GM23338 (cell line): ENCODE results near the gene EED. TPM values are rescaled to one million over a fixed set of nuclear protein-coding genes. Genes with fewer than 3 reads are reported as not detected.

Experiments used
- ATAC-seq: fragments of 200-7000 bp; cut with Tn5 transposase; 3 replicates; pipeline ENCODE4 v1.9.1; 2020
- DNase-seq: peaks from one replicate; pipeline ENCODE4 v3.0.0-alpha.2; 2015; ENCODE audit warnings: low spot score
- H2AFZ ChIP-seq: fragments of 200-600 bp; sonication (generic); 2 replicates; pipeline ENCODE4 v1.8.0; 2016; ENCODE audit warnings: antibody characterized with exemption, mild to moderate bottlenecking, moderate library complexity
- H3F3A ChIP-seq: fragments of 200-600 bp; sonication (generic); replicated peaks from 2 replicates; pipeline ENCODE4 v1.8.0; 2017; ENCODE audit warnings: antibody characterized with exemption, mixed run types, low read depth
- H3K27ac ChIP-seq: fragments of 200-600 bp; sonication (generic); 2 replicates; pipeline ENCODE4 v1.6.1; 2016; ENCODE audit warnings: low read depth
- H3K27me3 ChIP-seq: fragments of 200-600 bp; sonication (generic); 2 replicates; pipeline ENCODE4 v1.8.0; 2016; ENCODE audit warnings: mild to moderate bottlenecking, mixed run types, moderate library complexity; ENCODE audit not compliant: insufficient read depth
- H3K36me3 ChIP-seq: fragments of 200-600 bp; sonication (generic); 2 replicates; pipeline ENCODE4 v1.8.0; 2016; ENCODE audit warnings: mild to moderate bottlenecking; ENCODE audit not compliant: insufficient read depth
- H3K4me1 ChIP-seq: fragments of 200-600 bp; sonication (generic); 2 replicates; pipeline ENCODE4 v1.8.0; 2016; ENCODE audit warnings: mild to moderate bottlenecking, moderate library complexity; ENCODE audit not compliant: insufficient read depth
- H3K4me2 ChIP-seq: fragments of 200-600 bp; sonication (generic); 2 replicates; pipeline ENCODE4 v1.7.1; 2017; ENCODE audit warnings: mixed run types
- H3K4me3 ChIP-seq: fragments of 200-600 bp; sonication (generic); 2 replicates; pipeline ENCODE4 v1.6.1; 2016; ENCODE audit warnings: mixed run types
- H3K79me2 ChIP-seq: fragments of 200-600 bp; sonication (generic); replicated peaks from 2 replicates; pipeline ENCODE4 v1.8.0; 2017; ENCODE audit warnings: mild to moderate bottlenecking; ENCODE audit not compliant: insufficient read depth
- H3K9me2 ChIP-seq: fragments of 200-600 bp; sonication (generic); 2 replicates; pipeline ENCODE4 v1.8.0; 2017; ENCODE audit not compliant: insufficient read depth
- H4K20me1 ChIP-seq: fragments of 200-600 bp; sonication (generic); replicated peaks from 2 replicates; pipeline ENCODE4 v1.8.0; 2017; ENCODE audit warnings: mild to moderate bottlenecking; ENCODE audit not compliant: insufficient read depth
- H3K27ac Mint-ChIP-seq: 2 replicates; pipeline ENCODE4 v1.8.0; 2020; ENCODE audit warnings: inconsistent platforms, mild to moderate bottlenecking, moderate library complexity, mixed read lengths
- H3K27me3 Mint-ChIP-seq: 3 replicates; pipeline ENCODE4 v1.8.0; 2022; ENCODE audit warnings: low read depth, mild to moderate bottlenecking, moderate library complexity, mixed read lengths, inconsistent platforms; ENCODE audit not compliant: insufficient read depth, poor library complexity
- H3K36me3 Mint-ChIP-seq: 3 replicates; pipeline ENCODE4 v1.8.0; 2021; ENCODE audit warnings: low read depth, mild to moderate bottlenecking, inconsistent platforms, moderate library complexity, mixed read lengths
- H3K4me1 Mint-ChIP-seq: 3 replicates; pipeline ENCODE4 v1.8.0; 2020; ENCODE audit warnings: mild to moderate bottlenecking, inconsistent platforms, mixed read lengths
- H3K4me3 Mint-ChIP-seq: 3 replicates; pipeline ENCODE4 v1.8.0; 2021; ENCODE audit warnings: moderate library complexity, mild to moderate bottlenecking, inconsistent platforms, mixed read lengths
- H3K9me3 Mint-ChIP-seq: 3 replicates; pipeline ENCODE4 v1.8.0; 2020; ENCODE audit warnings: moderate library complexity, mild to moderate bottlenecking, inconsistent platforms, mixed read lengths
- CREB1 ChIP-seq: fragments of 250-450 bp; sonication (Bioruptor Pico); IDR thresholded peaks from 2 replicates; pipeline ENCODE4 v1.5.0; 2020; ENCODE audit warnings: low read depth, mild to moderate bottlenecking, moderate library complexity
- EZH2phosphoT487 ChIP-seq: fragments of 200-600 bp; sonication (generic); IDR thresholded peaks from one replicate; pipeline ENCODE4 v1.8.1; 2018; ENCODE audit warnings: antibody characterized with exemption; ENCODE audit not compliant: unreplicated experiment
- JUNB ChIP-seq: IDR thresholded peaks from one replicate; pipeline ENCODE4 v1.6.1; 2016; ENCODE audit warnings: antibody characterized with exemption; ENCODE audit not compliant: unreplicated experiment
- NANOG ChIP-seq: IDR thresholded peaks from 2 replicates; pipeline ENCODE4 v1.6.1; 2016; ENCODE audit warnings: antibody characterized with exemption, borderline replicate concordance
- POLR2AphosphoS5 ChIP-seq: IDR thresholded peaks from 2 replicates; pipeline ENCODE4 v1.6.1; 2016; ENCODE audit warnings: antibody characterized with exemption, low read depth
- STAT1 ChIP-seq: IDR thresholded peaks from one replicate; pipeline ENCODE4 v1.6.1; 2016; ENCODE audit warnings: antibody characterized with exemption; ENCODE audit not compliant: unreplicated experiment
- ZNF114 ChIP-seq: fragments of 250-450 bp; sonication (Bioruptor Pico); IDR thresholded peaks from 2 replicates; pipeline ENCODE4 v1.5.0; 2020; ENCODE audit warnings: mild to moderate bottlenecking, moderate library complexity
- ZNF331 ChIP-seq: fragments of 250-450 bp; sonication (Bioruptor Pico); IDR thresholded peaks from 2 replicates; pipeline ENCODE4 v1.5.0; 2020; ENCODE audit warnings: low read depth, mild to moderate bottlenecking, moderate library complexity
- polyA plus RNA-seq: library from polyadenylated mRNA; unstranded; fragments of >200 nt; fragmentation: Nextera tagmentation; extraction: Ambion mirVana; gene quantifications from 2 replicates; pipeline ENCODE4 v1.2.1, GENCODE V29; 2016
- total RNA-seq: library from RNA; depleted of rRNA; stranded (reverse); fragments of >200 nt; shearing (Covaris generic); gene quantifications from 2 replicates; pipeline ENCODE4 v1.2.3, GENCODE V29; 2014
- TF ChIP-seq, protein P1 (sequence below): fragments of 250-450 bp; sonication (Bioruptor Pico); IDR thresholded peaks from 2 replicates; pipeline ENCODE4 v1.5.0; 2020; ENCODE audit warnings: mild to moderate bottlenecking, moderate library complexity
- TF ChIP-seq, protein P2 (sequence below): IDR thresholded peaks from 2 replicates; pipeline ENCODE4 v1.6.1; 2016; ENCODE audit warnings: antibody characterized with exemption
- TF ChIP-seq, protein P3 (sequence below): IDR thresholded peaks from one replicate; pipeline ENCODE4 v1.6.1; 2018; ENCODE audit warnings: antibody characterized with exemption; ENCODE audit not compliant: unreplicated experiment
- TF ChIP-seq, protein P4 (sequence below), 2 experiments: fragments of 200-600 bp in 1 of 2; sonication (generic) in 1 of 2; conservative IDR thresholded peaks; 2 replicates each; pipeline versions ENCODE4 v1.5.1 to v1.6.1; 2016 to 2017; ENCODE audit warnings: antibody characterized with exemption in 2 of 2, low read depth in 2 of 2, mild to moderate bottlenecking in 2 of 2, moderate library complexity in 1 of 2

Gene EED
- total and polyA plus RNA-seq, 2 experiments from 2014 or later = 26.7 to 29.7 TPM

DNA sequence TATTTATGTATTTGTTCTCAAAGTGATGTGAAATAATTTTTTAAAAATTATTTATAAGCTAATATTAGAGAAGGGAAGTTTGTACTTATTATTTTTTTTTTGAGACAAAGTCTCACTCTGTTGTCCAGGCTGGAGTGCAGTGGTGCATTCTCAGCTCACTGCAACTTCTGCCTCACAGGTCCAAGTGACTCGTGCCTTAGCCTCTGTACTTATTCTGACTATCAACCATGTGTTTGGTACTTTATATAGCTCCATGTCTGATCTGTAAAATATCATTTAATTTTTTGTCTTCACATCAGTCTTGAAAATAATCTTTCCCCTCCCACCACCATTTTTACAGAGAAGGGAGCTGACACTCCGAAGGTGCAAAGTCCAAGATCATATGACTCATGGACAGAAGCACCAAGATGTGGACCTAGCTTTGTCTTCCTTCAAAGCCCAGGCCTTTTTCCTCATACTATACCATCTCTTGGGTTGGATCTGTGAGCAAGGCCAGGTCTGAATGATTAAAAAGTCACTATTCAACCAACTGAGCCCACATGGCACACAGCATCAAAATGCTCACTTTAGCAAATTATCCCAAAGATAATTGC is 32.4 kb upstream of the EED start (continued):
- TF ChIP-seq, protein P1, sequence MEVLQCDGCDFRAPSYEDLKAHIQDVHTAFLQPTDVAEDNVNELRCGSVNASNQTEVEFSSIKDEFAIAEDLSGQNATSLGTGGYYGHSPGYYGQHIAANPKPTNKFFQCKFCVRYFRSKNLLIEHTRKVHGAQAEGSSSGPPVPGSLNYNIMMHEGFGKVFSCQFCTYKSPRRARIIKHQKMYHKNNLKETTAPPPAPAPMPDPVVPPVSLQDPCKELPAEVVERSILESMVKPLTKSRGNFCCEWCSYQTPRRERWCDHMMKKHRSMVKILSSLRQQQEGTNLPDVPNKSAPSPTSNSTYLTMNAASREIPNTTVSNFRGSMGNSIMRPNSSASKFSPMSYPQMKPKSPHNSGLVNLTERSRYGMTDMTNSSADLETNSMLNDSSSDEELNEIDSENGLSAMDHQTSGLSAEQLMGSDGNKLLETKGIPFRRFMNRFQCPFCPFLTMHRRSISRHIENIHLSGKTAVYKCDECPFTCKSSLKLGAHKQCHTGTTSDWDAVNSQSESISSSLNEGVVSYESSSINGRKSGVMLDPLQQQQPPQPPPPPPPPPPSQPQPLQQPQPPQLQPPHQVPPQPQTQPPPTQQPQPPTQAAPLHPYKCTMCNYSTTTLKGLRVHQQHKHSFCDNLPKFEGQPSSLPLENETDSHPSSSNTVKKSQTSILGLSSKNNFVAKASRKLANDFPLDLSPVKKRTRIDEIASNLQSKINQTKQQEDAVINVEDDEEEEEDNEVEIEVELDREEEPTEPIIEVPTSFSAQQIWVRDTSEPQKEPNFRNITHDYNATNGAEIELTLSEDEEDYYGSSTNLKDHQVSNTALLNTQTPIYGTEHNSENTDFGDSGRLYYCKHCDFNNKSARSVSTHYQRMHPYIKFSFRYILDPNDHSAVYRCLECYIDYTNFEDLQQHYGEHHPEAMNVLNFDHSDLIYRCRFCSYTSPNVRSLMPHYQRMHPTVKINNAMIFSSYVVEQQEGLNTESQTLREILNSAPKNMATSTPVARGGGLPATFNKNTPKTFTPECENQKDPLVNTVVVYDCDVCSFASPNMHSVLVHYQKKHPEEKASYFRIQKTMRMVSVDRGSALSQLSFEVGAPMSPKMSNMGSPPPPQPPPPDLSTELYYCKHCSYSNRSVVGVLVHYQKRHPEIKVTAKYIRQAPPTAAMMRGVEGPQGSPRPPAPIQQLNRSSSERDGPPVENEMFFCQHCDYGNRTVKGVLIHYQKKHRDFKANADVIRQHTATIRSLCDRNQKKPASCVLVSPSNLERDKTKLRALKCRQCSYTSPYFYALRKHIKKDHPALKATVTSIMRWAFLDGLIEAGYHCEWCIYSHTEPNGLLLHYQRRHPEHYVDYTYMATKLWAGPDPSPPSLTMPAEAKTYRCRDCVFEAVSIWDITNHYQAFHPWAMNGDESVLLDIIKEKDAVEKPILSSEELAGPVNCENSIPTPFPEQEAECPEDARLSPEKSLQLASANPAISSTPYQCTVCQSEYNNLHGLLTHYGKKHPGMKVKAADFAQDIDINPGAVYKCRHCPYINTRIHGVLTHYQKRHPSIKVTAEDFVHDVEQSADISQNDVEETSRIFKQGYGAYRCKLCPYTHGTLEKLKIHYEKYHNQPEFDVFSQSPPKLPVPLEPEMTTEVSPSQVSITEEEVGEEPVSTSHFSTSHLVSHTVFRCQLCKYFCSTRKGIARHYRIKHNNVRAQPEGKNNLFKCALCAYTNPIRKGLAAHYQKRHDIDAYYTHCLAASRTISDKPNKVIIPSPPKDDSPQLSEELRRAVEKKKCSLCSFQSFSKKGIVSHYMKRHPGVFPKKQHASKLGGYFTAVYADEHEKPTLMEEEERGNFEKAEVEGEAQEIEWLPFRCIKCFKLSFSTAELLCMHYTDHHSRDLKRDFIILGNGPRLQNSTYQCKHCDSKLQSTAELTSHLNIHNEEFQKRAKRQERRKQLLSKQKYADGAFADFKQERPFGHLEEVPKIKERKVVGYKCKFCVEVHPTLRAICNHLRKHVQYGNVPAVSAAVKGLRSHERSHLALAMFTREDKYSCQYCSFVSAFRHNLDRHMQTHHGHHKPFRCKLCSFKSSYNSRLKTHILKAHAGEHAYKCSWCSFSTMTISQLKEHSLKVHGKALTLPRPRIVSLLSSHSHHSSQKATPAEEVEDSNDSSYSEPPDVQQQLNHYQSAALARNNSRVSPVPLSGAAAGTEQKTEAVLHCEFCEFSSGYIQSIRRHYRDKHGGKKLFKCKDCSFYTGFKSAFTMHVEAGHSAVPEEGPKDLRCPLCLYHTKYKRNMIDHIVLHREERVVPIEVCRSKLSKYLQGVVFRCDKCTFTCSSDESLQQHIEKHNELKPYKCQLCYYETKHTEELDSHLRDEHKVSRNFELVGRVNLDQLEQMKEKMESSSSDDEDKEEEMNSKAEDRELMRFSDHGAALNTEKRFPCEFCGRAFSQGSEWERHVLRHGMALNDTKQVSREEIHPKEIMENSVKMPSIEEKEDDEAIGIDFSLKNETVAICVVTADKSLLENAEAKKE (CRISPR knock-in tag) = no peak
- no peak for TF ChIP-seq ZNF114
- TF ChIP-seq JUNB = no peak
- TF ChIP-seq EZH2phosphoT487 = no peak

DNA sequence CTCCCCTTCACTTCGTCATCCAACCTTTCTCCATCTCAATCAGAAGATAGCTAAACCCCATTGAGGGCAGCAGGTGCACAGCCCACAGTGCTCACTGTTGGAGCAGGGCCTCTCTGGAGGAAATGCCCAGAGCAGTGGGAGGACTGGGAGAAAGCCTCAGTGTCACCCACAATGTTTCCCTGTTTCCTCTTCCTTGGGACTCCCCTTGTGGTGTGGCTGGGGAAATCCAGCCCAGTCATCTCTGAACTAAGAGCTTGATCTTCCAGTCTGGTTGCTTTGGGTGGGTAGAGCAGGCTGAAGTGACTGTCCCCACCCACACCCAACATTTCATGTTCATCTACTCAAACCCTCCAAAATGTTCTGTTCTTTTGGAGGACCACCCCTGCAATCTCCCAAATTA is 29.8 kb upstream of the EED start:
- no peaks in the 10 kb centered on the region for H3F3A ChIP-seq
- no peak; the same call in 2 of the 3 replicates for ATAC-seq
- H3K27ac Mint-ChIP-seq = no peak overlapping the region
- H3K27me3 Mint-ChIP-seq = peaks cover 3% of the 10 kb centered on the region
- H3K27me3 ChIP-seq = no peaks in the 10 kb centered on the region
- H3K36me3 Mint-ChIP-seq = no peaks in the 10 kb centered on the region
- H3K36me3 ChIP-seq = no peaks in the 10 kb centered on the region
- no peaks in the 10 kb centered on the region for H4K20me1 ChIP-seq
- no peak overlapping the region for H3K4me3 Mint-ChIP-seq
- no peaks in the 10 kb centered on the region for H3K79me2 ChIP-seq
- no peak for DNase-seq
- no peak overlapping the region for H3K4me3 ChIP-seq
- H3K9me3 Mint-ChIP-seq = no peaks in the 10 kb centered on the region
- no peaks in the 10 kb centered on the region for H3K4me1 ChIP-seq
- no peak overlapping the region for H3K27ac ChIP-seq
- H2AFZ ChIP-seq = no peak overlapping the region
- peaks cover 2% of the 10 kb centered on the region; the same call in 2 of the 3 replicates for H3K4me1 Mint-ChIP-seq
- H3K9me2 ChIP-seq = no peaks in the 10 kb centered on the region; the same call in 1 of the 2 replicates
- no peak overlapping the region for H3K4me2 ChIP-seq
- TF ChIP-seq CREB1 (CRISPR knock-in tag) (no peak), ZNF114 (no peak), JUNB (no peak), POLR2AphosphoS5 (no peak), STAT1 (no peak), NANOG (no peak), EZH2phosphoT487 (no peak), ZNF331 (CRISPR knock-in tag) (no peak)
- TF ChIP-seq, protein P2, sequence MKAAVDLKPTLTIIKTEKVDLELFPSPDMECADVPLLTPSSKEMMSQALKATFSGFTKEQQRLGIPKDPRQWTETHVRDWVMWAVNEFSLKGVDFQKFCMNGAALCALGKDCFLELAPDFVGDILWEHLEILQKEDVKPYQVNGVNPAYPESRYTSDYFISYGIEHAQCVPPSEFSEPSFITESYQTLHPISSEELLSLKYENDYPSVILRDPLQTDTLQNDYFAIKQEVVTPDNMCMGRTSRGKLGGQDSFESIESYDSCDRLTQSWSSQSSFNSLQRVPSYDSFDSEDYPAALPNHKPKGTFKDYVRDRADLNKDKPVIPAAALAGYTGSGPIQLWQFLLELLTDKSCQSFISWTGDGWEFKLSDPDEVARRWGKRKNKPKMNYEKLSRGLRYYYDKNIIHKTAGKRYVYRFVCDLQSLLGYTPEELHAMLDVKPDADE = no peak
- TF ChIP-seq, protein P3, sequence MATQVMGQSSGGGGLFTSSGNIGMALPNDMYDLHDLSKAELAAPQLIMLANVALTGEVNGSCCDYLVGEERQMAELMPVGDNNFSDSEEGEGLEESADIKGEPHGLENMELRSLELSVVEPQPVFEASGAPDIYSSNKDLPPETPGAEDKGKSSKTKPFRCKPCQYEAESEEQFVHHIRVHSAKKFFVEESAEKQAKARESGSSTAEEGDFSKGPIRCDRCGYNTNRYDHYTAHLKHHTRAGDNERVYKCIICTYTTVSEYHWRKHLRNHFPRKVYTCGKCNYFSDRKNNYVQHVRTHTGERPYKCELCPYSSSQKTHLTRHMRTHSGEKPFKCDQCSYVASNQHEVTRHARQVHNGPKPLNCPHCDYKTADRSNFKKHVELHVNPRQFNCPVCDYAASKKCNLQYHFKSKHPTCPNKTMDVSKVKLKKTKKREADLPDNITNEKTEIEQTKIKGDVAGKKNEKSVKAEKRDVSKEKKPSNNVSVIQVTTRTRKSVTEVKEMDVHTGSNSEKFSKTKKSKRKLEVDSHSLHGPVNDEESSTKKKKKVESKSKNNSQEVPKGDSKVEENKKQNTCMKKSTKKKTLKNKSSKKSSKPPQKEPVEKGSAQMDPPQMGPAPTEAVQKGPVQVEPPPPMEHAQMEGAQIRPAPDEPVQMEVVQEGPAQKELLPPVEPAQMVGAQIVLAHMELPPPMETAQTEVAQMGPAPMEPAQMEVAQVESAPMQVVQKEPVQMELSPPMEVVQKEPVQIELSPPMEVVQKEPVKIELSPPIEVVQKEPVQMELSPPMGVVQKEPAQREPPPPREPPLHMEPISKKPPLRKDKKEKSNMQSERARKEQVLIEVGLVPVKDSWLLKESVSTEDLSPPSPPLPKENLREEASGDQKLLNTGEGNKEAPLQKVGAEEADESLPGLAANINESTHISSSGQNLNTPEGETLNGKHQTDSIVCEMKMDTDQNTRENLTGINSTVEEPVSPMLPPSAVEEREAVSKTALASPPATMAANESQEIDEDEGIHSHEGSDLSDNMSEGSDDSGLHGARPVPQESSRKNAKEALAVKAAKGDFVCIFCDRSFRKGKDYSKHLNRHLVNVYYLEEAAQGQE = no peak
- TF ChIP-seq, protein P4, sequence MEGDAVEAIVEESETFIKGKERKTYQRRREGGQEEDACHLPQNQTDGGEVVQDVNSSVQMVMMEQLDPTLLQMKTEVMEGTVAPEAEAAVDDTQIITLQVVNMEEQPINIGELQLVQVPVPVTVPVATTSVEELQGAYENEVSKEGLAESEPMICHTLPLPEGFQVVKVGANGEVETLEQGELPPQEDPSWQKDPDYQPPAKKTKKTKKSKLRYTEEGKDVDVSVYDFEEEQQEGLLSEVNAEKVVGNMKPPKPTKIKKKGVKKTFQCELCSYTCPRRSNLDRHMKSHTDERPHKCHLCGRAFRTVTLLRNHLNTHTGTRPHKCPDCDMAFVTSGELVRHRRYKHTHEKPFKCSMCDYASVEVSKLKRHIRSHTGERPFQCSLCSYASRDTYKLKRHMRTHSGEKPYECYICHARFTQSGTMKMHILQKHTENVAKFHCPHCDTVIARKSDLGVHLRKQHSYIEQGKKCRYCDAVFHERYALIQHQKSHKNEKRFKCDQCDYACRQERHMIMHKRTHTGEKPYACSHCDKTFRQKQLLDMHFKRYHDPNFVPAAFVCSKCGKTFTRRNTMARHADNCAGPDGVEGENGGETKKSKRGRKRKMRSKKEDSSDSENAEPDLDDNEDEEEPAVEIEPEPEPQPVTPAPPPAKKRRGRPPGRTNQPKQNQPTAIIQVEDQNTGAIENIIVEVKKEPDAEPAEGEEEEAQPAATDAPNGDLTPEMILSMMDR (conservative IDR thresholded peaks at IDR 0.05; ENCODE audit: low read depth in 2 of 2) = no peak
